ENCODE results near the gene ARF1.

The ARF1 gene

DNA sequence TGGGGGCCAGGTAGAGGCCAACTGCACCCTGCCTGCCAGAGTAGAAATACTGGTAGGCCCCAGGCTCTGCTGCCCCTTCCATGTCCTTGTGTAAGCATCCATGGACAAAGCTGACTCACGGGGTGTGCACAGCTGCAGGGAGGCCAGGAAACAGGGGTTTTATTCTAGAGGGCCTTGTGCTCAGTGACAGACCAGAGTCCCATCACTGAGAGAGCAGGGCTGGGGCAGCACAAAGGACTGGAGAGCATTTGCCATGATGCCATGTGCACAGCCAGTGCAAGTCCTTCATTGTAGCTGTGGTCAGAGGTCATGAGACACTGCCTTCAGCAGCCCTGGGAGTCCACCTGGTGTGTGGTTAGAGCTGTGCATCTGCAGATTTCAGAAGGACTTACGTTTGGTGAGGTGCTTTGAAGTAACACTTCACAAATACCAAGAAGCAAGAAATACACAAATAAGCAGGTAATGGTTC lies 8.1 kb downstream of the ARF1 start:
- H3K27me3 ChIP-seq (ENCODE audit: insufficient read depth, low read length) = no peaks in the 10 kb centered on the region
- no peak overlapping the region for H3K4me3 ChIP-seq (ENCODE audit: low read length)
- peaks cover 28% of the 10 kb centered on the region for H3K36me3 ChIP-seq (ENCODE audit: insufficient read depth, low read length)
- no peak overlapping the region for H2AFZ ChIP-seq (ENCODE audit: low read depth, low read length)
- H3K9me3 ChIP-seq (ENCODE audit: low read length) = peaks cover 24% of the 10 kb centered on the region
- peaks cover 20% of the 10 kb centered on the region for H3K4me1 ChIP-seq (ENCODE audit: insufficient read depth, low read length)

DNA sequence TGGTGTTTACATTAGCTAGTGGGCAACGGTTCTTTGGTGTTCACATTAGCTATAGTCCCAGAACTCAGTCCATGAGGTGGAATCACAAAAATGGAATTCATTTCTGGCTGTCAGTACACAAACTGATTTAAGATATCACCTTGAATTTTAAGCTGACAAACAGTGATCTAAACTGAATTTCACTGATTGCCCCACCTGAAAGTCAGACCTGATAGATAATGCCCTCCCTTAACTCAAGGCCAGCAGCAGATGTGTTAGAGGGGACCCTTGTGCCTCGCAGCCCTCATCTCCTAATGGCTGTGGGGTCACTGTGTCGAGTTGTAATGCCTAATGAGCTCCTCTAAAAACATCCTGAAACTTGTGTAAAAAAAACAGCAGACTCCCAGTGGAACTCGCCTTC lies 8.6 kb downstream of the ARF1 start:
- Histone ChIP-seq H3K36me3 (ENCODE audit: insufficient read depth, low read length) (peaks cover 33% of the 10 kb centered on the region), H3K4me3 (ENCODE audit: low read length) (no peak overlapping the region), H3K4me1 (ENCODE audit: insufficient read depth, low read length) (peaks cover 18% of the 10 kb centered on the region), H2AFZ (ENCODE audit: low read depth, low read length) (no peak overlapping the region), H3K9me3 (ENCODE audit: low read length) (peaks cover 27% of the 10 kb centered on the region), H3K27me3 (ENCODE audit: insufficient read depth, low read length) (no peaks in the 10 kb centered on the region)

DNA sequence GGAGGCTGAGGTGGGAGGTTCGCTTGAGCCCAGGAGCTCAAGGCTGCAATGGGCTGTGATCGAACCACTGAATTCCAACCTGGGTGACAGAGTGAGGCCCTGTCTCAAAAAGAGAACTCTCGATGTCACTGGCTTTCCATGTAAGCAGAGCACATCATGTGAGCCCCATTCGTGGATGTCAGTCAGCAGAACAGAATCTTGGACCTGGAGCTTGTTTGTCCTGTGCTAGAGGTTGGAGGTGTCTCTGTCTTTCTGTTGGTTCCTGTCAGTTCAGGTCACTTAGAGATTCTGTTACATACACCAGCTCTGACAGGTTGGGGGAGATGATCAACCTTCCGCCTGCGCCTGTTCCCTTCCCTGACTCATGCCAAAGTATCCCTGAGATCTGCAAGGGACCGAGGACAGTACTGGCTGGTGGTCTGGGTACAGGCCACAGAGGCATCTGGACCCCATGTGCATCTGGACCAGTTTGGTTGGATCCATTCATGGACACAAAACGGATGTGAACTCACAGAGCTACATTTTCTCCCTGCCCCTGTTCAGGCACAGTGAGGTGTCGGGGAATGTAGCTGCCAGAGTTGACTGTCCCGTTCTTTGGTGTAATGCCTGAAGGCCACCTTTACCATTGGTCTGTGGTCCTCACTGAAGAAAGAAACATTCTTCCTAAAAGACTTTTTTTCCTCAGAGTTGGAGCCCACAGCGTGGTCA lies 10.0 kb downstream of the ARF1 start:
- H3K4me1 ChIP-seq (ENCODE audit: insufficient read depth, low read length) = peaks cover 18% of the 10 kb centered on the region
- H2AFZ ChIP-seq (ENCODE audit: low read depth, low read length) = no peak overlapping the region
- peaks cover 27% of the 10 kb centered on the region for H3K9me3 ChIP-seq (ENCODE audit: low read length)
- H3K36me3 ChIP-seq (ENCODE audit: insufficient read depth, low read length) = peaks cover 45% of the 10 kb centered on the region
- no peak overlapping the region for H3K4me3 ChIP-seq (ENCODE audit: low read length)
- H3K27me3 ChIP-seq (ENCODE audit: insufficient read depth, low read length) = no peaks in the 10 kb centered on the region

DNA sequence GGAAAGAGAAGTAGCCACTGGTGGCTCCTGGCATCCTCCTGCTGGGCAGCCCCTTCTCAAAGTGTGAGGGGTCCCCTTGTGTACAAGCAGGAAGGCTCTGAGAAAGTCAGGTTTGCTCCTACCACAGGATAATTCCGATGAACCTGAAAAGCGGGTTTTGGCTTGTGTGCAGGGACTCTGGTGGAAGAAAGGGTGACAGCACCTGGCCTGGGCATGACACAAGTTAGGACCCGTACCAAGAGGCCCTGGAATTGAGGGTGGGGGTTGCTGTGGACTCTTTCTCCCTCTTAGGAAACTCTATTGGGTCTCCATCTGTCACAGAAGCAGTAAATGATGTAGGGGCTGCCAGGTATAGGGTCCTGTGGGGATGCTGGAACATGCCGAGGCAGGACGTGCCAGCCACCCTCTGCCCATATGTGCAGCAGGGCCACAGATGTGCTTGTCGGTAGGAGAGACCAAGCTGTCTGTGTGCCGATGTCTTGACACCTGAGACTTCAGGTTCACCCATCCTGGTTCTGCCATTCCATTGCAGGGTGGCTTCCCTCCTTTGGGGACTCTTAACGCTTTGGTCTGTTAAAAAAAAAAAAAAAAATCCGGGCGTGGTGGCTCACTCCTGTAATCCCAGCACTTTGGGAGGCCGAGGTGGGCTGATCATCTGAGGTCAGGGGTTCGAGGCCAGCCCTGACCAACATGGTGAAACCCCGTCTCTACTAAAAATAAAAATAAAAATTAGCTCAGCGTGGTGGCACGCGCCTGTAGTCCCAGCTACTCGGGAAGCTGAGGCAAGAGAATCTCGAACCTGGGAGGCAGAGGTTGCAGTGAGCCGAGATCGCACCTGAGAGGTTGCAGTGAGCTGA lies 10.8 kb downstream of the ARF1 start:
- peaks cover 14% of the 10 kb centered on the region for H3K4me1 ChIP-seq (ENCODE audit: insufficient read depth, low read length)
- H3K36me3 ChIP-seq (ENCODE audit: insufficient read depth, low read length) = peaks cover 45% of the 10 kb centered on the region
- no peaks in the 10 kb centered on the region for H3K27me3 ChIP-seq (ENCODE audit: insufficient read depth, low read length)
- no peak overlapping the region for H3K4me3 ChIP-seq (ENCODE audit: low read length)
- H3K9me3 ChIP-seq (ENCODE audit: low read length) = peaks cover 27% of the 10 kb centered on the region
- no peak overlapping the region for H2AFZ ChIP-seq (ENCODE audit: low read depth, low read length)

DNA sequence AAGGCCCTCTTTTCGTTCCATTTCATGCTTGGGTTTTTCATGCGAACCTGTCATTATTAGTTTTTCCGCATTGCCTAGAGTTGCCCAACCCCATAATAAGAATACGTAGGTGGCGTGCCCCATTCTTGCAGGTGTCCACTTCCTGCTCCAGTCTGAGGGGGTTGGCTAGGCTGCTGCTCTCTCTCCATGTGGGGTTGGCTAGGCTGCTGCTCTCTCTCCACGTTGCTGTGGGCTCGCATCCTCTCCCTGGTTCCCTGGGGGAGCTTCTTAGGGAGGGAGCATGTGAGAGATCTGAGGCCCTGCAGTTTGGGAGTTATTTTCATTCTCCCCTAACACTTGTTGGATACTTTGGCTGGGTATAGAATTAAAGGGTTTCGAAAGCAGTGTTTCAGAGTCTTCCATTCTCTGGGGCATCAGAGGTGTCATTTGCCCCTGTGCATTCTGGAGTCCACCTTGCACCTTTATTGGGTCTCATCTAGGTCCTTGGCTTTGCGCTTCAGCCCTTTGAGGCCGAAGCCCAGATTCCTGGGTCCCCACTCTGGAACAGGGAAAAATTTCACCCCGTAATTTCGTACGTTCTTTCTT lies 12.0 kb downstream of the ARF1 start:
- Histone ChIP-seq H3K36me3 (ENCODE audit: insufficient read depth, low read length) (peaks cover 55% of the 10 kb centered on the region), H3K9me3 (ENCODE audit: low read length) (peaks cover 27% of the 10 kb centered on the region), H2AFZ (ENCODE audit: low read depth, low read length) (no peak overlapping the region), H3K4me1 (ENCODE audit: insufficient read depth, low read length) (peaks cover 14% of the 10 kb centered on the region), H3K4me3 (ENCODE audit: low read length) (no peak overlapping the region), H3K27me3 (ENCODE audit: insufficient read depth, low read length) (no peaks in the 10 kb centered on the region)

DNA sequence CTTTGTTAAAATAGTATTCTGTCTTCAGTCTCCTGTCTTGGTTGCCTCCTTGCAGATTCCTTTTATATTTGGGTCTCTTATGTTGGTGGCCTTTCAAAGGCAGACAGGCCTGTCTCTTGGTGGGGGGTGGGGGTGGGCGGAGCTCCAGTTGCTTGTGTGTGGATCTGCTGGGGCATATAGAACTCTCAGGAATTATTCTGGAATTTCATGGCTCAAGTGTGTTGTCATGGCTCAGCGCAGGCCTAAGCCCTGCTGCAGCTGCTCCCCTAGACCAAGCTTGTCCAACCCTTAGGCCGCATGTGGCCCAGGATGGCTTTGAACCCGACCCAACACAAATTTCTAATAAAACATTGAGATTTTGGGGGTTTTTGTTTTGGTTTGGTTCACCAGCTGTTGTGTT lies 12.7 kb downstream of the ARF1 start:
- Histone ChIP-seq H3K4me3 (ENCODE audit: low read length) (no peak overlapping the region), H3K4me1 (ENCODE audit: insufficient read depth, low read length) (peaks cover 8% of the 10 kb centered on the region), H3K27me3 (ENCODE audit: insufficient read depth, low read length) (no peaks in the 10 kb centered on the region), H3K9me3 (ENCODE audit: low read length) (peaks cover 27% of the 10 kb centered on the region), H3K36me3 (ENCODE audit: insufficient read depth, low read length) (peaks cover 61% of the 10 kb centered on the region), H2AFZ (ENCODE audit: low read depth, low read length) (no peak overlapping the region)

DNA sequence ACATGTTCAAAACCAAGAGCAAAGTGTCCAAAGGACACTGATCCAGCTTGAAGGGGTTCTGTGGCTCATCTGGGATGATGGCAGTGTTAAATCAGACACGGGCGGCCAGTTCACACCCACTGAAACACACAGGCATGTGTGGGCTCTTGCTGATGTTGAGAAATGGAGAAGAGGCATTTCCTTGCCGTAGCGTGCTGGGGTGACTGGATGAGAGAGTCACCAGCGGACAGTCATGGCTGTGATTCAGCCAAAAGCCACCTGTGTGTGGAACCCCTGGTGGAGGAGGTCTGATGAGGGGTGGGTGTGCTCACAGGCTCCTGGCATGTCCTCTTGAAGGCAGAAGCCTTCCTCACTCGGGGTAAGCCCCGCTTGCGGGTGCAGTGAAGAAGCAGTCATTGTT lies 13.4 kb downstream of the ARF1 start:
- no peaks in the 10 kb centered on the region for H3K27me3 ChIP-seq (ENCODE audit: insufficient read depth, low read length)
- H3K9me3 ChIP-seq (ENCODE audit: low read length) = peaks cover 27% of the 10 kb centered on the region
- no peak overlapping the region for H3K4me3 ChIP-seq (ENCODE audit: low read length)
- no peak overlapping the region for H2AFZ ChIP-seq (ENCODE audit: low read depth, low read length)
- no peaks in the 10 kb centered on the region for H3K4me1 ChIP-seq (ENCODE audit: insufficient read depth, low read length)
- peaks cover 66% of the 10 kb centered on the region for H3K36me3 ChIP-seq (ENCODE audit: insufficient read depth, low read length)

DNA sequence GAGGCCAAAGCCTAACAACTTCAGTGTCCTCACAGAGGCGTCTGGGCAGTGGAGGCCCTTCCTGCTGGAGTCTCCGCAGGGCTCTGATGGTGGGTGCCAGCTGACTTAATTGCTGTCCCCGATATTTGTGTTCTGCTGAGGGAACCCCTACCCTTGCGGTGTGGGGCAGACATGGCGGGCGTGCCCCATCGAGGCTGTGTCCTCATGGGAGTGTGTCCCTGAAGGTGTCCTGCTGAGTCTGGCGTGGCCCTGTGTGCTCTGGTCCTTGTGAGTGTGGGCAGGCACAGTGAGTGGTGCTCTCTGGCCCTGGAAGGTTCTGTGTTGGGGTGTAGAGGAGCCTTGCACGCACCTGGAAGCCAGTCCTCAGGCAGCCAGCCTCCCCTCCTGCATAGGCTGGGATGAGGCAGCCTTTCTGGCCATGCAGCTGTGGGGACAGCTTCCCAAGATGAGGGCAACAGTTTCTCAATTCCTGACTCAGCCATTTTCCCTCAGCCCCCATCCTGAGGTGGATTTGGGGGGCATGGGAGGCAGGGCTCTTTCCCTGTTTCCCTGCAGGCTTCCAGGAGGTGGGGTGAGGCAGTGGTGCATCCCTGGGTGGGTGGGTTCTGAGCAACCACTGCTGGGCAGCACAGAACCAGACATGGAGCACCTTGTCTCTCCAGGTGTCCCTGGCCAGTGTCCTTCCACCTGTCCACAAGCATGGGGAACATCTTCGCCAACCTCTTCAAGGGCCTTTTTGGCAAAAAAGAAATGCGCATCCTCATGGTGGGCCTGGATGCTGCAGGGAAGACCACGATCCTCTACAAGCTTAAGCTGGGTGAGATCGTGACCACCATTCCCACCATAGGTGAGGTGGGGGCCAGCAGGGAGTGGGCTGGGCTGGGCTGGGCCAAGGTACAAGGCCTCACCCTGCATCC lies 14.2 kb downstream of the ARF1 start:
- Histone ChIP-seq H3K4me3 (ENCODE audit: low read length) (no peak overlapping the region), H3K9me3 (ENCODE audit: low read length) (peaks cover 27% of the 10 kb centered on the region), H3K4me1 (ENCODE audit: insufficient read depth, low read length) (peaks cover 1% of the 10 kb centered on the region), H3K27me3 (ENCODE audit: insufficient read depth, low read length) (no peaks in the 10 kb centered on the region), H2AFZ (ENCODE audit: low read depth, low read length) (no peak overlapping the region), H3K36me3 (ENCODE audit: insufficient read depth, low read length) (peaks cover 71% of the 10 kb centered on the region)

DNA sequence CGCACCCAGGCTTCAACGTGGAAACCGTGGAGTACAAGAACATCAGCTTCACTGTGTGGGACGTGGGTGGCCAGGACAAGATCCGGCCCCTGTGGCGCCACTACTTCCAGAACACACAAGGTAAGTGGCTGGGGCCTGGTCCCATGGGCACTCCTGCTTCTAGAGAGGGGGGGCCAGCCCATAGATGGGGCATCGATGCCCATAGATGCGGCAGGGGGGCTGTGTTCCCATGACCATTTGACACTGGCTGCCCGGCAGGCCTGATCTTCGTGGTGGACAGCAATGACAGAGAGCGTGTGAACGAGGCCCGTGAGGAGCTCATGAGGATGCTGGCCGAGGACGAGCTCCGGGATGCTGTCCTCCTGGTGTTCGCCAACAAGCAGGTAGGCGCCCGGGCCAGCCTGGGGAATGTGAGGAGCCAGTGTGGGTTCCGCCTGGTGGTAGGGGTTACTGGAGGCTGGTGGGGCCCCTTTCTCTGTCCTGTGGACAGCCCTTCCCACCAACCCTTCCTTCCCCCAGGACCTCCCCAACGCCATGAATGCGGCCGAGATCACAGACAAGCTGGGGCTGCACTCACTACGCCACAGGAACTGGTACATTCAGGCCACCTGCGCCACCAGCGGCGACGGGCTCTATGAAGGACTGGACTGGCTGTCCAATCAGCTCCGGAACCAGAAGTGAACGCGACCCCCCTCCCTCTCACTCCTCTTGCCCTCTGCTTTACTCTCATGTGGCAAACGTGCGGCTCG lies 15.0 kb downstream of the ARF1 start:
- Histone ChIP-seq H3K9me3 (ENCODE audit: low read length) (peaks cover 25% of the 10 kb centered on the region), H3K27me3 (ENCODE audit: insufficient read depth, low read length) (no peaks in the 10 kb centered on the region), H2AFZ (ENCODE audit: low read depth, low read length) (no peak overlapping the region), H3K4me1 (ENCODE audit: insufficient read depth, low read length) (peaks cover 6% of the 10 kb centered on the region), H3K4me3 (ENCODE audit: low read length) (no peak overlapping the region), H3K36me3 (ENCODE audit: insufficient read depth, low read length) (peaks cover 68% of the 10 kb centered on the region)

DNA sequence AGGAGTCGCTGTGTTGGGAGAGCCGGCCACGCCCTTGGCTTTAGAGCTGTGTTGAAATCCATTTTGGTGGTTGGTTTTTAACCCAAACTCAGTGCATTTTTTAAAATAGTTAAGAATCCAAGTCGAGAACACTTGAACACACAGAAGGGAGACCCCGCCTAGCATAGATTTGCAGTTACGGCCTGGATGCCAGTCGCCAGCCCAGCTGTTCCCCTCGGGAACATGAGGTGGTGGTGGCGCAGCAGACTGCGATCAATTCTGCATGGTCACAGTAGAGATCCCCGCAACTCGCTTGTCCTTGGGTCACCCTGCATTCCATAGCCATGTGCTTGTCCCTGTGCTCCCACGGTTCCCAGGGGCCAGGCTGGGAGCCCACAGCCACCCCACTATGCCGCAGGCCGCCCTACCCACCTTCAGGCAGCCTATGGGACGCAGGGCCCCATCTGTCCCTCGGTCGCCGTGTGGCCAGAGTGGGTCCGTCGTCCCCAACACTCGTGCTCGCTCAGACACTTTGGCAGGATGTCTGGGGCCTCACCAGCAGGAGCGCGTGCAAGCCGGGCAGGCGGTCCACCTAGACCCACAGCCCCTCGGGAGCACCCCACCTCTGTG lies 15.9 kb downstream of the ARF1 start:
- Histone ChIP-seq H2AFZ (ENCODE audit: low read depth, low read length) (no peak overlapping the region), H3K4me1 (ENCODE audit: insufficient read depth, low read length) (peaks cover 6% of the 10 kb centered on the region), H3K36me3 (ENCODE audit: insufficient read depth, low read length) (peaks cover 60% of the 10 kb centered on the region), H3K9me3 (ENCODE audit: low read length) (peaks cover 16% of the 10 kb centered on the region), H3K27me3 (ENCODE audit: insufficient read depth, low read length) (no peaks in the 10 kb centered on the region), H3K4me3 (ENCODE audit: low read length) (no peak overlapping the region)

DNA sequence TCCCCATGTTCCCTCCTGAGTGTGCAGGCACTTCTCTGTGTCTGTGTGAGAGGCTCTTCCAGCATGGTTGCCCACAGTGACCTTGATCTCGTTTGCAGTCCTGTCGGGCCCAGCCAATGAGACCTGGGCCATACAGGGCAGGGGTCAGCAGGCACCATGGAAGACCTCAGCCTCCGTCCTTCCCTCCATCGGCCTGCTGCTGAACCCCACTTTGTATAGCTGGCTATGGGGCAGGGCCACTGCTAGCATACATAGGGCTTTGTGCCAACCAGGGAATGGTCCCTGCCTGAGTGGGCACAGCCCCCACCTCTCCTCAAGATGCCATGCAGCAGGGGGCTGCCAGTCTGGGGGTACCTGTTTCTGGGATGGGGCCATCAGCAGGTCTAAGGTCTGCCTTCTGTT lies 16.8 kb downstream of the ARF1 start:
- H3K4me1 ChIP-seq (ENCODE audit: insufficient read depth, low read length) = peaks cover 10% of the 10 kb centered on the region
- H3K27me3 ChIP-seq (ENCODE audit: insufficient read depth, low read length) = no peaks in the 10 kb centered on the region
- H3K4me3 ChIP-seq (ENCODE audit: low read length) = no peak overlapping the region
- no peak overlapping the region for H2AFZ ChIP-seq (ENCODE audit: low read depth, low read length)
- H3K36me3 ChIP-seq (ENCODE audit: insufficient read depth, low read length) = peaks cover 59% of the 10 kb centered on the region
- peaks cover 12% of the 10 kb centered on the region for H3K9me3 ChIP-seq (ENCODE audit: low read length)

Data from neuron (in vitro differentiated cells).